HepG2 (cell line): ENCODE measurements around the gene BFSP1. TPM values are rescaled to one million over a fixed set of nuclear protein-coding genes. Genes with fewer than 3 reads are reported as not detected.
A peak's percentile ranks its signal among the peaks of the same experiment; 100 is the strongest.

ENCODE experiments used
- ATAC-seq: fragments of 200-7000 bp; cut with Tn5 transposase; 3 replicates; pipeline ENCODE4 v1.9.1; 2020; ENCODE audit warnings: mild to moderate bottlenecking, moderate library complexity
- BruUV-seq: library from RNA; stranded (reverse); fragments of 400-500 nt; replicated peaks from 2 replicates; lab custom pipeline; 2021; lab: Mats Ljungman, UMichigan
- CTCF ChIA-PET: fragments of 300-600 bp; formaldehyde crosslinking; extraction: SDS; loops from one replicate; lab custom pipeline; 2021; ENCODE audit warnings: low total read pairs, inconsistent platforms, low intra/inter-chr PET ratio; lab: Yijun Ruan, JAX
- POLR2A ChIA-PET: fragments of 350-600 bp; sonication (Branson Sonifier 250); formaldehyde crosslinking; loops from one replicate; lab custom pipeline; 2020; ENCODE audit warnings: antibody characterized with exemption, inconsistent platforms; lab: Yijun Ruan, JAX
- DNase-seq: peaks from one replicate; pipeline ENCODE4 v3.0.0-alpha.2; 2015; ENCODE audit warnings: low spot score
- FAIRE-seq: peaks from 3 replicates; lab custom pipeline; 2011; peaks lifted over from hg19 to GRCh38; lab: Jason Lieb, UNC
- H2AFZ ChIP-seq: one replicate; pipeline ENCODE4 v1.6.1; 2011; ENCODE audit warnings: low read length, inconsistent platforms
- H3K27ac ChIP-seq: fragments of 300-600 bp; 3 replicates; pipeline ENCODE4 v1.8.0; 2011; ENCODE audit warnings: mixed run types, mild to moderate bottlenecking, mixed read lengths, low read length, inconsistent platforms; ENCODE audit not compliant: insufficient read depth; ENCODE audit errors: extremely low read length
- H3K27me3 ChIP-seq, 2 experiments: fragments of 200-600 bp in 1 of 2; 2 replicates in 1 of 2; 3 replicates in 1 of 2; pipeline versions ENCODE4 v1.6.0 to v1.8.0; 2011; ENCODE audit warnings: low read length in 2 of 2, mild to moderate bottlenecking in 2 of 2, moderate library complexity in 2 of 2, inconsistent platforms in 1 of 2; ENCODE audit not compliant: insufficient read depth in 2 of 2, control insufficient read depth in 1 of 2
- H3K36me3 ChIP-seq, 2 experiments: fragments of 200-600 bp in 1 of 2; replicated peaks in 1 of 2; 2 replicates in 1 of 2; 3 replicates in 1 of 2; pipeline versions ENCODE4 v1.5.1 to v1.8.0; 2011; ENCODE audit warnings: low read length in 2 of 2, inconsistent platforms in 1 of 2; ENCODE audit not compliant: insufficient read depth in 2 of 2, control insufficient read depth in 1 of 2
- H3K4me1 ChIP-seq: 2 replicates; pipeline ENCODE4 v1.5.1; 2012; ENCODE audit warnings: low read length, inconsistent platforms; ENCODE audit not compliant: insufficient read depth
- H3K4me2 ChIP-seq: 2 replicates; pipeline ENCODE4 v1.6.0; 2011; ENCODE audit warnings: low read depth, low read length, inconsistent platforms
- H3K4me3 ChIP-seq, 3 experiments: fragments of 200-600 bp in 1 of 3; sonication (generic), shearing (Covaris generic) in 1 of 3; replicated peaks in 1 of 3; 2 replicates each; pipeline ENCODE4 v1.5.1; 2011 to 2016; ENCODE audit warnings: low read length in 3 of 3, inconsistent platforms in 2 of 3, low read depth in 2 of 3, mild to moderate bottlenecking in 2 of 3, control low read depth in 1 of 3, mixed read lengths in 1 of 3; ENCODE audit not compliant: insufficient read depth in 1 of 3
- H3K79me2 ChIP-seq: one replicate; pipeline ENCODE4 v1.6.1; 2011; ENCODE audit warnings: low read length, inconsistent platforms; ENCODE audit not compliant: insufficient read depth
- H3K9ac ChIP-seq: 2 replicates; pipeline ENCODE4 v1.6.0; 2011; ENCODE audit warnings: mild to moderate bottlenecking, low read depth, low read length, inconsistent platforms; ENCODE audit not compliant: insufficient read depth
- H3K9me3 ChIP-seq: 2 replicates; pipeline ENCODE4 v1.5.1; 2012; ENCODE audit warnings: mild to moderate bottlenecking, low read length
- H4K20me1 ChIP-seq: 2 replicates; pipeline ENCODE4 v1.6.0; 2011; ENCODE audit warnings: inconsistent platforms, mild to moderate bottlenecking, low read length, moderate library complexity; ENCODE audit not compliant: insufficient read depth
- PRDM15 ChIP-seq: sonication (generic); formaldehyde crosslinking; IDR thresholded peaks from 2 replicates; pipeline ENCODE4 v1.4.0; 2020; ENCODE audit warnings: missing genetic modification reagents
- RBFOX2 ChIP-seq: fragments of 200-400 bp; formaldehyde crosslinking; IDR thresholded peaks from 2 replicates; pipeline ENCODE4 v1.6.1; 2017; ENCODE audit warnings: low read depth, mild to moderate bottlenecking, low read length
- ZSCAN21 ChIP-seq: sonication (generic); formaldehyde crosslinking; IDR thresholded peaks from 2 replicates; pipeline ENCODE4 v1.8.0; 2022; ENCODE audit warnings: mild to moderate bottlenecking, missing genetic modification reagents, moderate library complexity, borderline replicate concordance
- WGBS: methylation state at CpG from one replicate; pipeline ENCODE4 v1.1.6; 2017; ENCODE audit warnings: low lambda C conversion rate; 5-methylcytosine and 5-hydroxymethylcytosine counted together
- in situ Hi-C: cut with HindIII; loops from 2 replicates; pipeline ENCODE4 v1.10.0; 2017; ENCODE audit warnings: low pct_unique_long_range_greater_than_20kb; ENCODE audit not compliant: extremely low pct_ligation_motif_present
- intact Hi-C: fragments of 100-400 bp; cut with micrococcal nuclease; formaldehyde crosslinking; loops from one replicate; pipeline ENCODE4 v1.10.0; 2022; ENCODE audit not compliant: unreplicated experiment
- polyA plus RNA-seq, 8 experiments: library from polyadenylated mRNA; depleted of rRNA in 3 of 8; stranded (reverse) in 7 of 8; unstranded in 1 of 8; fragments of >200 nt; fragmentation: Illumina TruSeq in 4 of 8; extraction: Trizol in 4 of 8; gene quantifications; 2 replicates each; pipeline versions ENCODE4 v1.2.1 to v1.2.3, GENCODE V29; 2011 to 2016; ENCODE audit warnings: low read depth in 4 of 8, missing spikeins in 1 of 8, mixed read lengths in 1 of 8; ENCODE audit not compliant: insufficient read depth in 1 of 8
- total RNA-seq, 5 experiments: library from RNA; depleted of rRNA; stranded (reverse); fragments of >200 nt; fragmentation: Illumina TruSeq; extraction: Trizol; gene quantifications; 2 replicates each; pipeline ENCODE4 v1.2.3, GENCODE V29; 2016; ENCODE audit warnings: low read depth in 1 of 5

BFSP1 gene
- total and polyA plus RNA-seq, 2 of the 13 experiments (the other 11 are each of a cell fraction or from before 2014, with no cell fraction given) = 0.22 to 0.26 TPM

GRCh38 chr20:17519606-17520285 is 11.4 kb downstream of the BFSP1 start:
- POLR2A ChIA-PET = interaction anchor here (1.0 kb wide), 1 partner anchor 15 kb away, joined by 3 read pairs; no protein-coding TSS in a partner anchor
- TF ChIP-seq RBFOX2 (no peak), ZSCAN21 (CRISPR knock-in tag) (no peak), PRDM15 (peak; percentile 85)
- TF ChIP-seq, all 625 proteins: peak for 1
- Histone ChIP-seq H3K79me2 (no peaks in the 10 kb centered on the region), H3K4me1 (peaks cover 8% of the 10 kb centered on the region; the same call in 1 of the 2 replicates), H3K4me2 (no peak overlapping the region), H3K4me3 (no peak overlapping the region), H3K27ac (no peak overlapping the region), H4K20me1 (no peaks in the 10 kb centered on the region), H3K9me3 (no peaks in the 10 kb centered on the region), H3K27me3 (peaks cover 6 to 39% of the 10 kb centered on the region in 2 experiments; a peak in 4 of 5 replicates), H2AFZ (no peak overlapping the region), H3K36me3 (no peaks in the 10 kb centered on the region), H3K9ac (no peak overlapping the region)
- intact Hi-C loops (no loop called here), in situ Hi-C loops (loop anchor here (25.0 kb wide), 1 partner anchor 768 kb away; the partner anchor contains the start of gene ZNF133)
- CTCF ChIA-PET = no interaction called here
- FAIRE-seq (no peak), ATAC-seq (no peak), DNase-seq (no peak)
- WGBS = 27% methylated on average over 7 of the region's 7 CpGs
- no TSS peak for BruUV-seq
